HG02623 (cell line): ENCODE results near the gene POLR1C.
"Not testable (repeated sequence)": the region's sequence is repeated elsewhere in the genome, so short reads cannot be mapped to it uniquely, and the experiment has no call there.

Experiments used
- ATAC-seq: cut with Tn5 transposase; IDR thresholded peaks from one replicate; pipeline ENCODE4 v1.9.1; 2021; ENCODE audit warnings: moderate library complexity; ENCODE audit not compliant: unreplicated experiment

Gene POLR1C

DNA sequence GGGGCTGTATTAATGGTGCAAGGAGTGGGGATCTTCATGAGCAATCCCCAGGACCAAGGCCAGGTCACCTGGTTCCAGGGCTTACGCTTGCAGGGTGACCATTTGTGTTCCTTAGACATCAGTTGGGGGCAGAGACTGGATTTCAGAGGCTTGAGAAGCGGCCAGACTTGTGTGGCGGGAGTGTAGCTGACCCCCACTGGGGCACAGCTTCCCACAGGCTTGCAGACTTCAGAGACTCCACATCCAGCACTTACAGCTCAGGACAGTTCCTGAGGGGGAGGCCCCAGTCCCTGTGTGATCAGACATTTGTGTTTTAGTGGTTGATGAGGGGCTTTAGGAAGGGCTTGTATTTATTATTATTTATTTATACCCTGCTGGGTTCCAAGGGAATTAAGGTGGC lies 24.2 kb upstream of the POLR1C start:
- ATAC-seq = no peak

DNA sequence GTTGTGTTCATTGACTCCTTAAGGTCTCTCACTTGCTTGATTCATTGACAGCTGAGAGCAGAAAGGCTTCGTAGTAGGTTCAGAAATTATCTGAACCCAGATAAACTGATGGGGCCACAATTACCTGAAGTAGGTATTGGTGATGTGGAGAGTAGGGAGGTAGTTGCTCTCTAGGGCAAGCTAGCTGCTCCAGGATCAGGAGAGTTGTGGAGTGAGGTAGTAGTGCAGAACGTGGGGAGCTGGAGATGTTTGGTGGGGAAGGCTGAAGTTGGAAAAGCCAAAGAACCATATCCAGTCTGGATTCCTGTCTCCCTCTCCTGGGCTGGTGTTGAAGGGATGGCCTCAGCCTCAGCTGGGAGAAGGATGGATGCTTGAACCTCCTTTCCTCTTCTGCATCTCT lies 23.7 kb upstream of the POLR1C start:
- no peak for ATAC-seq

- ATAC-seq = no peak
Observed at GRCh38 chr6:43493833-43494232, 23.1 kb upstream of the POLR1C start.

- no peak for ATAC-seq
Observed at GRCh38 chr6:43494321-43494720, 22.6 kb upstream of the POLR1C start.

DNA sequence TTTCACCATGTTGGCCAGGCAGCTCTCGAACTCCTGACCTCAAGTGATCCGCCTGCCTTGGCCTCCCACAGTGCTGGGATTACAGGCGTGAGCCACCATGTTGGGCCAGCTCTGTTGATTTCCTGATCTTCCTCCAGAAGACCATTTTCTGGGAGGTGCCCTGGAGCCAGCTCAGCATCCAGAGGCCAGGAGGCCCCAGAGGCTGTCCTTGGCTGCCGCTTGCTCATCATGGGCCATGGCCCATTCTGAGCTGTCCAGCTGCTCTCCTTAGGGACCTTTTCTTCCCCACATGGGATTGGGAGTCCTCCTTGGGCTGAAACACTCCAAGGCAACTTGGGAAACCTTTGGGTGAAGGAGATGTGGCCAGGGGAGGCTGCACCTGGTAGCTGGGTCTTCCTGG lies 22.1 kb upstream of the POLR1C start:
- no peak for ATAC-seq

GRCh38 chr6:43495409-43495941 lies 21.4 kb upstream of the POLR1C start:
- ATAC-seq = no peak

GRCh38 chr6:43496370-43497128 lies 20.3 kb upstream of the POLR1C start:
- ATAC-seq = no peak

GRCh38 chr6:43497129-43497396 lies 19.8 kb upstream of the POLR1C start:
- ATAC-seq = no peak

DNA sequence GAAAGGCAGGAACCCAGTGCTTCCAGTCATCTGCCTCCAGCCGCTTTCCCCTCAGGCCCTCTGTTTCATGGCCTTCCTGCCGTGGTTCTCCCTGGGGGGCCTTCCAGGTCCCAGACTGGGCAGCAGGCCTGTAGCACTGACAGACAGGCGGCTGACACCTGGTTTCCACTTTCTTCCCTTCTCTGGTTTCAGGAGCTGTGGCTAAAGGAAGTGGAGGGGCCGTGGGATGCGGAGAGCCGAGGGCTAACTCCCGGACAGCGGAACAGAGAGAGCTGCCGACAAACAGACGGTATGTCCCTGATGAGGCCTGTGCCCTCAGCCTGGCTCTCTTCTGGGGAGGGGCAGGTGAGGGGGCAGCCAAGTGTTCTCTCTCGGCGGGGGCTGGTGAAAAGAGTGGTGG lies 19.2 kb upstream of the POLR1C start:
- ATAC-seq = no peak

DNA sequence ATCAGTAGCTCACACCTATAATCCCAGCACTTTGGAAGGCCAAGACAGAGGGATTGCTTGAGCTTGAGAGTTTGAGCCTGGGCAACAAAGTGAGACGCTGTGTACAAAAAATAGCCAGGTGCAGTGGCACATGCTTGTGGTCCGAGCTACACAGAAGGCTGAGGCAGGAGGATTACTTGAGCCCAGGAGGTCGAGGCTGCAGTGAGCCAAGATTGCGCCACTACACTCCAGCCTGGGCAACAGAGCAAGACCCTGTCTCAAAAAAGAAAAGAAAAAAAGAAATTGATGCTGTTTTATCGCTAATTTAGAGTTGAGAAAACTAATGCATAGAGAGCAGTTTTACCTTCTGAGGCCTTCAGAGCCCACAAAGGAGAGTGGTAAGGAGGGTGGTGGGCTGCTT lies 18.6 kb upstream of the POLR1C start:
- ATAC-seq = not testable (repeated sequence)

DNA sequence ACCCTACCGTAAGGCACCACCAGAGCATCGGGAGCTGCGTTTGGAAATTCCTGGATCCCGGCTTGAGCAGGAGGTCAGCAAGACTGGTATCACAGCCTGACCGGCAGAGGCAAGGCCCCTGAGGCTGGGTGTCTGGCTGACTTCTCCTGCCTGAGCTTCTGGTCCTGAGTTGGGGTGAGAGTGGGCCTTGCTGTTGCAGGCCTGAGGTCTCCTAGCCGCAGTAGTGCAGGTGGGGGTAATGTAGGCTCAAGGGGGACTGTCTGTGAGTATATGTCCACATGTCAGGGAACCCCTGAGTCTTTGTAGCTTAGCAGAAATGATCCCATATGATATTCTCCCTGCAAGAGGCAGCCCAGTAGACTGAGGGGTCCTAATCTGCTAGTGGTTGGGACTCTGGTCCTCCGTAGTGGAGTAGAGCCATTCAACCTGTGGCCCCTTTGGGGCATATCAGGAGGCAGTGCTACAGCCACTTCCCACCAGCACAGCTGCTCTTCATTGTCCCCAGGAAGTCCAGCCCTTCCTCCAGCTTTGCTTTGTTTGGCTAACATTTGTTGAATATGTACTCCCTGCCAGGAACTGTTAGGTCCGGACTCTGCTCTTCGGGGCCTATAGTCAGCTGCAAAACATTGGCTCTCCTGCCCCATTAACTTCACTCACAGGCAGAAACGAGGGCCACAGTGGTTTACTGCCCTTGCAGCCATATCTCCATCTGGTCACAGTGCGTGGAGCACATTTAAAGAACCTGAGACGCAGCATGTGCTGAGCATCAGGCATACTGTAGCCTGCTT lies 17.7 kb upstream of the POLR1C start:
- ATAC-seq = no peak

DNA sequence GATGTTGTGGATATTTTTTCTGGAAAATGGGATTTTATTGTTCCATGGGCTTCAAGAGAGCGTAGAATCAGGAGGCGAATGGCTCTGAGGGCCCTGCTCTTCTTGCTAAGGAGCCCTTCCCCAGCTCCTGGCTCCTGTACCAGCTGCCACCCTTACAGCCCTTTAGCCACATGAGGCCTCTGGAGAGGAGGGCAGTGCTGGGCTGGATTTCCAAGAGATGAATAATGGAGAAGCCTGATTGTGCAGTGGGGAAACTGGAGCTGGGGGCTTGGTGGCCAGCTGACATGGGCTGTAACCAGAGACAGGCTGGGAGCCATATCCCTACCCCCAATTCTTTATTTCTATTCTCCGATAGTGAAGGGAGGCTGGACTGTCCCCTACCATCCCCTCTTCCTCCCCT lies 16.0 kb upstream of the POLR1C start:
- no peak for ATAC-seq

- no peak for ATAC-seq
Observed at GRCh38 chr6:43502666-43503065, 14.2 kb upstream of the POLR1C start.

DNA sequence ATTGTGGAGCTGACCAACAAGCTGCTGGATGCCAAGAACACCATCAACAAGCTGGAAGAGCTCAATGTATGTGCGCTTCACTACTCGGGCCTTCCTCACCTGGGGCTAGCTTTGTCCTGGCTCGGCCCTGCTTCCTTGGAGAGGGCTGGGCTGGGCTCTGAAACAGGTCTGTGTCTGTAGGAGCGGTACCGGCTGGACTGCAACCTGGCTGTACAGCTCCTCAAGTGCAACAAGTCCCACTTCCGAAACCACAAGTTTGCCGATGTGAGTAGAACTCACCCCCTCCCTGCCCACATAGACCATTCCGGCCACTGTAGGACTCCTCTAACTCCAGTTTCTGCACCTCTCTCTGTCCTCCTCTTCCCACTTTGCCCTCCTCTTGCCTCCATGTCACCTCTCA lies 13.4 kb upstream of the POLR1C start:
- ATAC-seq = no peak

DNA sequence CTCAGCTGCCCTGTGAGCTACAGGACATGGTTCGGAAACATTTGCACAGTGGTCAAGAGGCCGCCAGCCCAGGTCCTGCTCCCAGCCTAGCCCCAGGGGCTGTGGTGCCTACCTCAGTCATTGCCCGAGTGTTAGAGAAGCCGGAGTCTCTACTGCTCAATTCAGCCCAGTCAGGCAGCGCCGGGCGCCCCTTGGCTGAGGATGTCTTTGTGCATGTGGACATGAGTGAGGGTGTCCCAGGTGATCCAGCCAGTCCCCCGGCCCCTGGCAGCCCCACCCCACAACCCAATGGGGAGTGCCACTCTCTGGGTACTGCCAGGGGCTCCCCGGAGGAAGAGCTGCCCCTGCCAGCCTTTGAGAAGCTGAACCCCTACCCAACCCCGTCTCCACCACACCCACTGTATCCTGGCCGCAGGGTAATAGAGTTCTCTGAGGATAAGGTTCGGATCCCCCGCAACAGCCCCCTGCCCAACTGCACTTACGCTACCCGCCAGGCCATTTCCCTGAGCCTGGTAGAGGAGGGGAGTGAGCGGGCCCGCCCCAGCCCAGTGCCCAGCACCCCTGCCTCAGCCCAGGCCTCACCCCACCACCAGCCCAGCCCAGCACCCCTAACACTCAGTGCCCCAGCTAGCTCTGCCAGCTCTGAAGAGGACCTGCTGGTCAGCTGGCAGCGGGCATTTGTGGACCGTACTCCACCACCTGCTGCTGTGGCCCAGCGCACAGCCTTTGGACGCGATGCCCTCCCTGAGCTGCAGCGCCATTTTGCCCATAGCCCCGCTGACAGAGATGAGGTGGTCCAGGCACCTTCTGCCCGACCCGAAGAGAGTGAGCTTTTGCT lies 11.9 kb upstream of the POLR1C start:
- no peak for ATAC-seq

GRCh38 chr6:43505718-43506117 lies 11.2 kb upstream of the POLR1C start:
- ATAC-seq = no peak

GRCh38 chr6:43506171-43506570 lies 10.7 kb upstream of the POLR1C start:
- ATAC-seq = no peak

DNA sequence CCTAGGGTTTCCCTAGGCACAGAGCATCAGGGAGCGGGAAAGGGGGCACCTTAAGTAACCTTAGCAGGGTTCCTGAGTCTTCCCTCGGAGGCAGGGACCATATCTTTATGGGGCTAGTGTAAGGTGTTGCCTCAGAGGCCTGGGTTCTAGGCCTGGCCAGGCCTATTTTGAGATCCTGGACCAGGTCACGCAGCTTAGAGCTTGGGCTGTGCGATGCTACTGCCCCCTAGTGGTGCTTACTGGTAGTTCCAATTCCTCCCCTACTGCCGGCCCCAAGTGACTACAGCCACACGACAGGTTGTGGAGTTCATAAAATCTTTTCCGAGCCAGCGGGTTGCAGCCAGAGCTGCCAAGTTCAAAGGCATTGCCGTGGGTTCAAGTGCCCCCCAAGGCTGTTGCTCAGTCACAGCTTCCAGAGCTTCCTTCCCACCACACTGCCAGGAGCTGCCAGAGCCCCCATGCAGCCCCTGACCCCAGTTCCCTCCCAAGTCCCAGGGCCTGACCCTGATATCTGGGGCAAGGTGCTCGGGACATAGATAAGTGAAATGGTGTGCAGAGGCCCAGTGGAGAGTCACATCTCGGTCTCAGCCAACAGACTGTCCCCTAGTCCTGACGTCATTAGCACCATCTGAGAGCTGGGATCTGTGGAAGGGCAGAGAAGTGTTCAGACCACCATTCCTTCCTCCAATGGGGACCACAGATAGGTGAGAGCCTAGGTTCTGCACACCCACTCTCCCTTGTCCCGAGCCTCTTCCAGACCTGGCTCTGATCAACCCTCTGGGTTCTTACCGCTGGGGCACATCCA lies 10.0 kb upstream of the POLR1C start:
- ATAC-seq = no peak

- ATAC-seq = no peak
Observed at GRCh38 chr6:43508481-43509141, 8.3 kb upstream of the POLR1C start.
